Small intestine (tissue), 7 donors: ENCODE data around the gene MAP7. TPM values are rescaled to one million over a fixed set of nuclear protein-coding genes. Genes with fewer than 3 reads are reported as not detected.
A peak's percentile ranks its signal among the peaks of the same experiment; 100 is the strongest.
"Not testable (repeated sequence)": the region's sequence is repeated elsewhere in the genome, so short reads cannot be mapped to it uniquely, and the experiment has no call there.

Experiments
- DNase-seq, 2 donors: peaks; one replicate each; pipeline versions ENCODE4 v3.0.0 to v3.0.0-alpha.2; 2013
- FAIRE-seq: peaks from 2 replicates; lab custom pipeline; 2012; peaks lifted over from hg19 to GRCh38; lab: Jason Lieb, UNC
- H3K27ac ChIP-seq, 3 donors: one replicate each; pipeline ENCODE4 v1.5.1; 2013; ENCODE audit warnings: low read length in 2 of 3, mild to moderate bottlenecking in 2 of 3, control low read depth in 1 of 3, inconsistent platforms in 1 of 3, low read depth in 1 of 3, moderate library complexity in 1 of 3
- H3K27me3 ChIP-seq, 3 donors: one replicate each; pipeline ENCODE4 v1.6.1; 2013; ENCODE audit warnings: low read length in 3 of 3, inconsistent platforms in 1 of 3; ENCODE audit not compliant: control insufficient read depth in 3 of 3, insufficient read depth in 3 of 3
- H3K36me3 ChIP-seq, 3 donors: one replicate each; pipeline ENCODE4 v1.6.1; 2013; ENCODE audit warnings: low read length in 3 of 3, inconsistent platforms in 1 of 3, low read depth in 1 of 3, mild to moderate bottlenecking in 1 of 3, moderate library complexity in 1 of 3; ENCODE audit not compliant: control insufficient read depth in 3 of 3, insufficient read depth in 2 of 3
- H3K4me1 ChIP-seq, 3 donors: one replicate each; pipeline ENCODE4 v1.6.1; 2013; ENCODE audit warnings: low read length in 2 of 3, inconsistent platforms in 1 of 3, low read depth in 1 of 3, mild to moderate bottlenecking in 1 of 3, moderate library complexity in 1 of 3; ENCODE audit not compliant: control insufficient read depth in 3 of 3, insufficient read depth in 2 of 3
- H3K4me3 ChIP-seq, 3 donors: one replicate each; pipeline ENCODE4 v1.5.1; 2013; ENCODE audit warnings: low read length in 3 of 3, control low read depth in 1 of 3, inconsistent platforms in 1 of 3, low read depth in 1 of 3, mild to moderate bottlenecking in 1 of 3, moderate library complexity in 1 of 3
- H3K9me3 ChIP-seq, 2 donors: one replicate each; pipeline ENCODE4 v1.6.1; 2013; ENCODE audit warnings: low read depth in 1 of 2, low read length in 1 of 2; ENCODE audit not compliant: control insufficient read depth in 2 of 2, insufficient read depth in 1 of 2
- WGBS, 3 donors: extraction: QIAGEN DNeasy Blood & Tissue Kit; methylation state at CpG; one replicate each; pipeline ENCODE4 v1.1.7; 2013; 5-methylcytosine and 5-hydroxymethylcytosine counted together
- polyA plus RNA-seq, 4 donors: library from polyadenylated mRNA; stranded (reverse) in 3 of 4; unstranded in 1 of 4; fragments of 200-250 nt in 3 of 4; fragments of 120-200 nt in 1 of 4; gene quantifications; one replicate each; pipeline versions ENCODE4 v1.2.1 to v1.2.3, GENCODE V29; 2013
- donor health status: healthy with polysubstance abuse.
- donor health status: control.
- donor health status: control.
- donor health status: Bipolar disorder and iron deficiency.
- donor health status: healthy.

The MAP7 gene
- polyA plus RNA-seq, 4 donors = 18.3 to 45.6 (median 21.4) TPM

DNA sequence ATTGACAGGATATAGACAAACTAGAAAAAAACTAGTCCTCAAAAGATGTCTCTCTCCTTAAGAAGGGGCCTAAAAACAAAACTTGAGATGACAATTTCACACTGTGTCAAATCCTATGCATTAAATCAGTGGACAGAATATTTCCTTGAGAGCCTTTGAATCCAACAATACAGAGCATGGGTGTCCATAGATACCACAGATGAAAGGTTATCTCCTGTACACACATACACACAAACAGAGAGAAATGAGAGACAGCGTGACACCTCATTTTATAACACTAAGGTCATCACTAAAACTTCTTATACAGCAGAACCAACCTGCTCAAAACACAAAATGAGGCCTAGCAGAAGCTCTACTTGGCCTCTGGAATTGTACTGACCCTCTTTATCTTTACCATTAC, 55.5 kb downstream of the MAP7 start:
- peaks cover 0 to 3% (median 0%) of the 10 kb centered on the region in 3 donors for H3K4me1 ChIP-seq
- H3K27me3 ChIP-seq = no peaks in the 10 kb centered on the region
- WGBS, 3 donors = 91 to 94% (median 92%) methylated on average over 1 of the region's 1 CpG
- FAIRE-seq (no peak), DNase-seq (no peak)
- peaks cover 0 to 3% (median 0%) of the 10 kb centered on the region in 3 donors for H3K36me3 ChIP-seq
- H3K27ac ChIP-seq = no peak overlapping the region
- H3K9me3 ChIP-seq = no peaks in the 10 kb centered on the region
- no peak overlapping the region for H3K4me3 ChIP-seq

DNA sequence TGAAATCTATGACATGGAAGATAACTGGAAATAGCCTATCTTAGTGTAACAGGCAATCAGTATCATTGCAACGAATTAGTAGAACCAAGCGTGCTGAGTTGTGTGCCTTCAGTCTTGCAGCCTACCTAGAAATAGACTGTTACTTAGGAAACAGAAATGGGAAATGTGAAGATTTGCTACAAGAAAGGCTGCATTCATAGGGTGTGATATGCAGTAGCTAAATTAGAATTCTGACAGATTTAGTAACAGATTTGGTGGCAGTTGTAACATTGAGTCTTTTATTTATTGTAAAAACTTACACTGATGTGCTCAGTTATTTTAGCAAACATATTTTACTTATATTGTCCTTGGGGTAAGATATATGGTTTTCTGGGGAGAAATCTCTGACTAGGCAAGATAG, 56.2 kb downstream of the MAP7 start:
- DNase-seq (no peak), FAIRE-seq (no peak)
- no peak overlapping the region for H3K27ac ChIP-seq
- H3K9me3 ChIP-seq = no peaks in the 10 kb centered on the region
- peaks cover 0 to 3% (median 0%) of the 10 kb centered on the region in 3 donors for H3K36me3 ChIP-seq
- 95 to 97% (median 96%) methylated on average over 2 of the region's 2 CpGs for WGBS, 3 donors
- H3K4me1 ChIP-seq = peaks cover 0 to 3% (median 0%) of the 10 kb centered on the region in 3 donors
- no peak overlapping the region for H3K4me3 ChIP-seq
- no peaks in the 10 kb centered on the region for H3K27me3 ChIP-seq

DNA sequence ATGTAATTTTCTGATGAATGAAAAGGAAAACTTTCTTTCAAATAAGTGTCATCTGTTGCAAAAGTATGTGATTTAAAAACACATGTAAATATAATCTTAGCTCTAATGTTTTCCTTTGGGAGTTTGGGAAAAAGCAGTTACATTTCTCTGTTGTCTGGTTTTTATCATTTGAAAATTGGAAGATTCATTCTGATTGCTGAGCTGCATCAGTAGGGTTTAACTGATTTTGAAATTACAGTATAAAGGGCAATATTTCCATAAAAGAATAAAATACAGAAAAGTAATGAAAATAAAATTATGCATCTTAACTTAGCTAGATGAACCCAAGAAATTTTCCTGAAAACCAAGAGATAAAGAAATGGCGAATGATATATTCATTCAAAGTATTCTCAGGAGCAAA, 57.8 kb downstream of the MAP7 start:
- no peak for DNase-seq
- Histone ChIP-seq H3K27me3 (no peaks in the 10 kb centered on the region), H3K4me3 (no peak overlapping the region), H3K4me1 (peaks cover 0 to 3% (median 0%) of the 10 kb centered on the region in 3 donors), H3K27ac (no peak overlapping the region), H3K9me3 (no peaks in the 10 kb centered on the region), H3K36me3 (peaks cover 0 to 3% (median 0%) of the 10 kb centered on the region in 3 donors)
- no peak for FAIRE-seq
- 88 to 93% (median 90%) methylated on average over 1 of the region's 1 CpG for WGBS, 3 donors

DNA sequence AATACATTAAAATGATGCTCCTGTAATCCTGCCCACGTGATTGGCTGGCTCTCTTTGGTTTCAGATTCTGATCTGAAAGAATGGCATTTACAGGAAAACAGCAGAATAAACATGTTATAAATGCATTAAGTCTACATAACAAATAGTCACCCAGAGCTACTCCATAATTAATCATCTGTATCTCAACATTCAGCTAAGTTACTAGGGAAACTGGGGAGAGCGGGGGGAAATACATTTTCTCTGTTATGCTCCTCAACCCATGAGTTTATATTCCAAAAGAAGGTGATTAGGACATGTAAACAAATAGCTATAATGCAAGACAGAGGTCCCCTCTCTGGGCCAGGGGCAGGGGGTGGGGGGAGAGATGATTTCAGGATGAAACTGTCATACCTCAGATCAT, 58.5 kb downstream of the MAP7 start:
- Histone ChIP-seq H3K27me3 (no peaks in the 10 kb centered on the region), H3K9me3 (no peaks in the 10 kb centered on the region), H3K36me3 (peaks cover 0 to 3% (median 0%) of the 10 kb centered on the region in 3 donors), H3K4me3 (no peak overlapping the region), H3K27ac (no peak overlapping the region), H3K4me1 (peaks cover 0 to 3% (median 0%) of the 10 kb centered on the region in 3 donors)
- 70 to 80% (median 78%) methylated on average over 2 of the region's 2 CpGs for WGBS, 3 donors
- no peak for FAIRE-seq
- no peak for DNase-seq

DNA sequence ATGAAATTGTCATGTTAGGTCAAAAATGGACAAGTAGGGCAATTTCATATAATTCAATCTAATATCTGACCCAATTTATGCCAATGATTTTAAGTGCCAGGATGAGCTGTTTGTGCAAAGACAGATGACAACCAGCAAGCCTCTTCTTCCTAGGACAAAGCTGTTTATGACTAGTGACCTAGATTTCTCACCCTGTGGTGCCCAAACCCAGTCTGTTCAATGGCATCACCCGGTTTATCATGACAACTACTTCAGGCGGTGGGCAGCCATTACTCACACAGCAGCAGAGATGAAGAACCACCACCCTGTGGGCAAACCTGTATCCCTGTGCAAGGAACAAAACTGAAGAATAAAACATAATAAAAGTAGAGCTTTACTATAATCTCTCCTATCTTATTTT, 59.0 kb downstream of the MAP7 start:
- peaks cover 0 to 3% (median 0%) of the 10 kb centered on the region in 3 donors for H3K36me3 ChIP-seq
- H3K4me3 ChIP-seq = no peak overlapping the region
- no peaks in the 10 kb centered on the region for H3K27me3 ChIP-seq
- H3K27ac ChIP-seq = no peak overlapping the region
- H3K9me3 ChIP-seq = no peaks in the 10 kb centered on the region
- DNase-seq = no peak
- FAIRE-seq = no peak
- WGBS, 3 donors = 83 to 87% (median 84%) methylated on average over 2 of the region's 2 CpGs
- peaks cover 0 to 3% (median 0%) of the 10 kb centered on the region in 3 donors for H3K4me1 ChIP-seq

DNA sequence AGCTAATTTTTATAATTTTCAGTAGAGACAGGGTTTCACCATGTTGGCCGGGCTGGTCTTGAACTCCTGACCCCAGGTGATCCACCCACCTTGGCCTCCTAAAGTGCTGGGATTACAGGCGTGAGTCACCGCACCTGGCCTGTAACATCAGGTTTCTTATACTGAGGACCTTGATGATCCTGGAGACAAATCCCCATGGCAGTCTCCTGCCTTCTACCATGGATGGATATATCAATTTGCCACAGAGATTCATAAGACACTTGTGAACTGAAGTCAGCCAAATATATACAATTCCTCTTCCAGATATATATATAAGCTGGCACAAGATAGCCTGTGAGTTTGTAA, 60.6 kb downstream of the MAP7 start:
- not testable (repeated sequence) for H3K27ac ChIP-seq, DNase-seq, H3K4me1 ChIP-seq, FAIRE-seq, H3K36me3 ChIP-seq, H3K27me3 ChIP-seq, H3K4me3 ChIP-seq, H3K9me3 ChIP-seq
- 84 to 92% (median 90%) methylated on average over 3 of the region's 3 CpGs for WGBS, 3 donors

DNA sequence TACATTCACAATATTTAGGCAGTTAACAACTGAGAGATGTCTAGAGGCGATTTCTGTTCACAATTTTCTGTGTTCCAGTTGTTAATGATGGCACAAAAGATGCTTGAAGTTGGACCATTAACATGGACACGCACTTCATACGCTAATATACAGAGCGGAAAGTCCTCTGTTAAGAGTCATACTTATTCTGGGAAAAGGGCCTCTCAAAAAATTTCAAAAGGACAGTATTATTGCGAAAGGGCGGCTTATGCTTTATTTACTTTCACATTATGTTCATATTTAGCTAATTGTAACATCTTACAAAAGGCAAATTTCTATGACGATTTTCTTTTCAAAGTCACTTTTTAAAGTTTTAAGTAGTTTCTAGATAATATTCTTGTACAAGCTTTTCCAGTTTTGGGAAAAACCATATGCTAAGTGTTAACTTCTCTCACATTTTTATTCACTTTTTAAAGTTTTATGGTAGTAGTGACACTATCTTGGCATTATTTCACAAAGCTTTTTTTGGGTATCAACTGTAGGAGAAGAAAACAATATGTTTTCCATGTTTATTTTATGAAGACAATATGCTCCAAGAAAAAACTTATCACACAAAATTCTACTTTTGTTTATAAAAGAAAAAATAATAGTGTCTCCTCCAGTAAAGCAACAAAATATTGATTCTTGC, 62.3 kb downstream of the MAP7 start:
- H3K9me3 ChIP-seq = peaks cover 0 to 3% of the 10 kb centered on the region in 2 donors
- no peak overlapping the region for H3K4me3 ChIP-seq
- DNase-seq (no peak), FAIRE-seq (peak; percentile 19)
- WGBS, 3 donors = 76 to 93% (median 86%) methylated on average over 7 of the region's 7 CpGs
- no peaks in the 10 kb centered on the region for H3K27me3 ChIP-seq
- no peaks in the 10 kb centered on the region for H3K36me3 ChIP-seq
- peaks cover 0 to 3% (median 0%) of the 10 kb centered on the region in 3 donors for H3K4me1 ChIP-seq
- H3K27ac ChIP-seq = no peak overlapping the region

DNA sequence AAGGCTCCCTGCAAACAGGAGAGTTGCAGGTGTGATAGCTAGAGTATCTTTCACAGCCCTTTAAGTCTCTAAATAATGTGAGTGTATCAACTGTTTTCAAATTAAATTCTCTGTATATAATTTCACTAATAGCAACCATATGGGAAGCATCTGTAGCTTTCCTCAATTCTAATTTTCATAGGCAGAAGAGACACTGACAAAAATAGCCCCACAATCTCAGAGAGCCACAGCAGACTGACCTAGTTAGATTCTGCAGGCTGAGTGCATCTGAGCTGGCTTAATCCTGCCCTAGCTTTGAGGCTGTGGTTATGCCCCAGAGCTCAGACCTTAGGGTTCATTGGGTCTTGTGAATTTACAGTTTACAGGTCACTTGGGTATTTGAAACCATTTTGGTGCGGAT, 63.9 kb downstream of the MAP7 start:
- FAIRE-seq (no peak), DNase-seq (no peak)
- no peaks in the 10 kb centered on the region for H3K27me3 ChIP-seq
- H3K36me3 ChIP-seq = no peaks in the 10 kb centered on the region
- H3K4me1 ChIP-seq = no peaks in the 10 kb centered on the region
- H3K27ac ChIP-seq = no peak overlapping the region
- H3K4me3 ChIP-seq = no peak overlapping the region
- WGBS, 3 donors = 94 to 97% (median 96%) methylated on average over 1 of the region's 1 CpG
- peaks cover 0 to 3% of the 10 kb centered on the region in 2 donors for H3K9me3 ChIP-seq

DNA sequence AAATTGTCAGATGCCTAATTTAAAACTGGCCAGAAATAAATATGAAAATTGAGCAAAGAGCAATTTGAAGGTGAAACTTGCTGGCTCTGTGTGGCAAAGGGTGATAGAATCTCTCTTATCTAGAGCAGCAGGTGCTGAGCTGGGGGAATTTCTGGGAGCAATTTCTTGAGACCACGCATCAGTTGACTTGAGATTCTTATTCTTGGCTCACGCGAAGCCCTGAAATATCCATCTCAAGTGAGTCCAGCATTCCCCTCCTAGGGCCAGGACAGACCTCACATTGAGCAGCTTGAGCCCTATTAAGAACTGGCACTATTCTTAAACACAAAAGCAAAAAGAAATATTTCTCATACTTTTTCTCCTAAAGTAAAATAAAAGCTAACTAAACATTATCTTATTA, 66.3 kb downstream of the MAP7 start:
- H3K4me1 ChIP-seq = no peaks in the 10 kb centered on the region
- H3K27me3 ChIP-seq = no peaks in the 10 kb centered on the region
- H3K9me3 ChIP-seq = peaks cover 0 to 3% of the 10 kb centered on the region in 2 donors
- FAIRE-seq = no peak
- H3K36me3 ChIP-seq = no peaks in the 10 kb centered on the region
- DNase-seq = no peak
- 61 to 76% (median 70%) methylated on average over 3 of the region's 3 CpGs for WGBS, 3 donors
- no peak overlapping the region for H3K27ac ChIP-seq
- H3K4me3 ChIP-seq = no peak overlapping the region
